ENCODE data around the gene RXRA.

GRCh38 chr9:134293031-134293521 lies 33.2 kb upstream of the RXRA start:
- no peak for TF ChIP-seq POLR2A (IDR thresholded peaks at IDR 0.05; ENCODE audit: low read depth, low read length)
- no peak for TF ChIP-seq TAF1 (IDR thresholded peaks at IDR 0.05; ENCODE audit: low read depth, low read length)
- TF ChIP-seq SPI1 (IDR thresholded peaks at IDR 0.05; ENCODE audit: low read depth, low read length), result no peak
- no peak for TF ChIP-seq PAX5 (IDR thresholded peaks at IDR 0.05; ENCODE audit: insufficient read depth, low read length, severe bottlenecking)
- no peak for TF ChIP-seq POU2F2 (IDR thresholded peaks at IDR 0.05; ENCODE audit: low read depth, low read length)
- no peak for TF ChIP-seq POLR2AphosphoS5 (IDR thresholded peaks at IDR 0.05; ENCODE audit: low read depth, low read length)

All from GM12891 (cell line).